ENCODE data around the gene SIAH2. TPM values are rescaled to one million over a fixed set of nuclear protein-coding genes. Genes with fewer than 3 reads are reported as not detected.
A peak's percentile ranks its signal among the peaks of the same experiment; 100 is the strongest.

SIAH2 gene
- total and polyA plus RNA-seq, 9 of the 15 experiments (the other 6 are each of a cell fraction or from before 2014, with no cell fraction given), result 4.8 to 39.0 (median 29.9) TPM

- TF ChIP-seq MXI1 (IDR thresholded peaks at IDR 0.05; ENCODE audit: low read depth, low read length), result peak; percentile 76; the same call in 1 of the 2 replicates
- TF ChIP-seq RCOR1 (IDR thresholded peaks at IDR 0.05; ENCODE audit: borderline replicate concordance in 1 of 2, low read depth in 2 of 2, low read length in 2 of 2), result no peak
- TF ChIP-seq THRB (CRISPR knock-in tag; conservative IDR thresholded peaks at IDR 0.05), result no peak
- TF ChIP-seq HCFC1 (IDR thresholded peaks at IDR 0.05; ENCODE audit: low read depth, low read length), result no peak
- no peak for TF ChIP-seq SP1 (CRISPR knock-in tag; IDR thresholded peaks at IDR 0.05)
- no peak for TF ChIP-seq ZNF347 (CRISPR knock-in tag; IDR thresholded peaks at IDR 0.05; ENCODE audit: low read depth)
- TF ChIP-seq CREB3 (tag; conservative IDR thresholded peaks at IDR 0.05; ENCODE audit: low read depth), result no peak
- TF ChIP-seq ZBED1 (IDR thresholded peaks at IDR 0.05), result no peak
- no peak for TF ChIP-seq KAT7 (CRISPR knock-in tag; IDR thresholded peaks at IDR 0.05; ENCODE audit: borderline replicate concordance)
- TF ChIP-seq PRPF4 (IDR thresholded peaks at IDR 0.05; ENCODE audit: insufficient read depth, low read depth, low read length, poor library complexity, severe bottlenecking), result no peak
- no peak for TF ChIP-seq USF2 (CRISPR knock-in tag; IDR thresholded peaks at IDR 0.05)
- TF ChIP-seq ARHGAP35 (IDR thresholded peaks at IDR 0.05; ENCODE audit: partially characterized antibody), result no peak
- TF ChIP-seq ZFX (CRISPR knock-in tag; IDR thresholded peaks at IDR 0.05), result peak; percentile 43
- peak; percentile 70; the same call in 1 of the 2 replicates for TF ChIP-seq ZNF384 (IDR thresholded peaks at IDR 0.05; ENCODE audit: low read depth, low read length)
- TF ChIP-seq ZHX1 (conservative IDR thresholded peaks at IDR 0.05; ENCODE audit: low read length), result no peak
- TF ChIP-seq MTA3 (IDR thresholded peaks at IDR 0.05; ENCODE audit: borderline replicate concordance), result no peak
- TF ChIP-seq PRMT5 (CRISPR knock-in tag; IDR thresholded peaks at IDR 0.05), result no peak
- no peak for TF ChIP-seq BRF1 (IDR thresholded peaks at IDR 0.05; ENCODE audit: borderline replicate concordance, extremely low read depth, insufficient read length)
- TF ChIP-seq SNAPC5 (CRISPR knock-in tag; IDR thresholded peaks at IDR 0.05), result no peak
- TF ChIP-seq ZSCAN29 (IDR thresholded peaks at IDR 0.05), result no peak
- TF ChIP-seq ILF3 (IDR thresholded peaks at IDR 0.05; ENCODE audit: borderline replicate concordance), result no peak
- TF ChIP-seq SRSF7 (optimal IDR thresholded peaks at IDR 0.05; ENCODE audit: low read depth, low read length), result no peak
- TF ChIP-seq HDAC1 (IDR thresholded peaks at IDR 0.05), result no peak
- no peak for TF ChIP-seq SREBF2 (CRISPR knock-in tag; IDR thresholded peaks at IDR 0.05)
- TF ChIP-seq LCOR (CRISPR knock-in tag; IDR thresholded peaks at IDR 0.05), result no peak
Observed at GRCh38 chr3:150703756-150704344, 59.1 kb downstream of the SIAH2 start, which contains the start of gene ERICH6 (continued).
